Kidney (tissue), 14 donors: ENCODE data around the gene RPL10A. TPM values are rescaled to one million over a fixed set of nuclear protein-coding genes. Genes with fewer than 3 reads are reported as not detected.

Experiments
- DNase-seq, 5 donors: peaks; one replicate each; pipeline ENCODE4 v3.0.0-alpha.2; 2013 to 2020
- FAIRE-seq: peaks from 2 replicates; lab custom pipeline; 2012; peaks lifted over from hg19 to GRCh38; lab: Jason Lieb, UNC
- H3K27ac ChIP-seq, 2 donors: one replicate each; pipeline ENCODE4 v1.7.0; 2013; ENCODE audit warnings: low read depth in 2 of 2, low read length in 2 of 2, inconsistent platforms in 1 of 2
- H3K27me3 ChIP-seq: one replicate; pipeline ENCODE4 v1.7.1; 2013; ENCODE audit warnings: low read length, inconsistent platforms; ENCODE audit not compliant: control insufficient read depth, insufficient read depth
- H3K36me3 ChIP-seq, 3 donors: one replicate each; pipeline versions ENCODE4 v1.7.0 to v1.7.1; 2013; ENCODE audit warnings: low read length in 3 of 3, control low read depth in 1 of 3, inconsistent platforms in 1 of 3; ENCODE audit not compliant: insufficient read depth in 3 of 3, control insufficient read depth in 2 of 3
- H3K4me1 ChIP-seq, 3 donors: one replicate each; pipeline versions ENCODE4 v1.7.0 to v1.7.1; 2013; ENCODE audit warnings: low read length in 3 of 3, inconsistent platforms in 1 of 3, low read depth in 1 of 3; ENCODE audit not compliant: control insufficient read depth in 2 of 3, insufficient read depth in 2 of 3
- H3K4me3 ChIP-seq, 3 donors: one replicate each; pipeline versions ENCODE4 v1.7.0 to v1.8.1; 2013; ENCODE audit warnings: low read length in 3 of 3, control low read depth in 1 of 3, inconsistent platforms in 1 of 3
- H3K9ac ChIP-seq, 3 donors: one replicate each; pipeline versions ENCODE4 v1.7.0 to v1.7.1; 2013; ENCODE audit warnings: low read length in 3 of 3, control low read depth in 1 of 3, inconsistent platforms in 1 of 3
- H3K9me3 ChIP-seq, 3 donors: one replicate each; pipeline versions ENCODE4 v1.7.0 to v1.7.1; 2013; ENCODE audit warnings: low read length in 3 of 3, control low read depth in 1 of 3, inconsistent platforms in 1 of 3; ENCODE audit not compliant: control insufficient read depth in 2 of 3, insufficient read depth in 1 of 3
- CTCF ChIP-seq: IDR thresholded peaks from 3 replicates; pipeline ENCODE4 v1.5.1; 2012; ENCODE audit warnings: mild to moderate bottlenecking, moderate library complexity, borderline replicate concordance; ENCODE audit not compliant: insufficient read depth; ENCODE audit errors: extremely low read depth
- intact Hi-C: fragments of 100-400 bp; cut with DNase I; formaldehyde crosslinking; loops from one replicate; pipeline ENCODE4 v1.11.1; 2022
- polyA plus RNA-seq: library from polyadenylated mRNA; stranded (reverse); fragments of 350-450 nt; fragmentation: Illumina TruSeq; extraction: RNeasy Lipid Tissue Mini Kit (QIAGEN cat#74804); gene quantifications from one replicate; pipeline ENCODE4 v1.2.3, GENCODE V29; 2014; ENCODE audit warnings: low read depth, low replicate concordance; ENCODE audit not compliant: insufficient read depth
- total RNA-seq: library from RNA; stranded (reverse); fragmentation: NEBNext Ultra II Directional; extraction: Animal tissue kit (Norgen Biotek cat#: 25700); gene quantifications from one replicate; pipeline ENCODE4 v1.2.1, GENCODE V29; 2021
- donor health status: control.
- donor health status: control.
- donor health status: control.
- donor health status: control.
- donor health status: control.
- donor health status: DM: yes; HTN: yes; CAD: no.
- donor health status: Normal renal cell carcinoma (clear cell type).

Gene RPL10A
- total and polyA plus RNA-seq, 2 donors from 2014 or later = 1,159 to 1,291 TPM

- no peaks in the 10 kb centered on the region for H3K36me3 ChIP-seq
- DNase-seq (peak in 3 of 5 donors; percentile 56 to 74 (median 70)), FAIRE-seq (no peak)
- TF ChIP-seq CTCF = no peak
- H3K4me1 ChIP-seq = peaks cover 8 to 27% (median 8%) of the 10 kb centered on the region in 3 donors
- peak overlapping the region; percentile 56 to 69 (median 62) for H3K4me3 ChIP-seq
- intact Hi-C loops = no loop called here
- H3K27me3 ChIP-seq = no peaks in the 10 kb centered on the region
- H3K27ac ChIP-seq = peak overlapping the region; percentile 76 to 89
- peak overlapping the region; percentile 11 to 82 (median 27) for H3K9ac ChIP-seq
- H3K9me3 ChIP-seq = no peaks in the 10 kb centered on the region
These were observed 28.0 kb downstream of the RPL10A start for GRCh38 chr6:35496036-35496840.

- no peak for FAIRE-seq
- no peak for TF ChIP-seq CTCF
- intact Hi-C loops = no loop called here
- H3K4me3 ChIP-seq = peak within 1 kb of the TSS; percentile 56 to 69 (median 62)
- peak within 1 kb of the TSS; percentile 11 to 82 (median 27) for H3K9ac ChIP-seq
- no peaks in the 10 kb centered on the region for H3K36me3 ChIP-seq
- H3K9me3 ChIP-seq = no peaks in the 10 kb centered on the region
- peak; percentile 91 to 95 (median 93) for DNase-seq
- H3K4me1 ChIP-seq = peaks cover 8 to 23% (median 8%) of the 10 kb centered on the region in 3 donors
- H3K27ac ChIP-seq = peak within 1 kb of the TSS; percentile 80 to 89
- H3K27me3 ChIP-seq = no peaks in the 10 kb centered on the region
These were observed 28.8 kb downstream of the RPL10A start, which contains the start of gene TEAD3 for GRCh38 chr6:35496841-35497570. TEAD3 (minus strand) TSS chr6:35497079.

GRCh38 chr6:35497571-35498421 is 29.6 kb downstream of the RPL10A start:
- FAIRE-seq (no peak), DNase-seq (peak; percentile 88 to 95 (median 93))
- peaks cover 8 to 20% (median 8%) of the 10 kb centered on the region in 3 donors for H3K4me1 ChIP-seq
- H3K27ac ChIP-seq = peak overlapping the region; percentile 80 to 85
- no peaks in the 10 kb centered on the region for H3K27me3 ChIP-seq
- peak overlapping the region; percentile 41 to 59 (median 45) for H3K4me3 ChIP-seq
- TF ChIP-seq CTCF = no peak
- peak overlapping the region in 1 of 3 donors; percentile 75 for H3K9ac ChIP-seq
- no peaks in the 10 kb centered on the region for H3K9me3 ChIP-seq
- no peaks in the 10 kb centered on the region for H3K36me3 ChIP-seq
- intact Hi-C loops = no loop called here
